Calu3 (cell line): ENCODE measurements around the gene LRTM2. TPM values are rescaled to one million over a fixed set of nuclear protein-coding genes. Genes with fewer than 3 reads are reported as not detected.

Experiments
- BruUV-seq: library from RNA; stranded (reverse); fragments of 400-500 nt; replicated peaks from 2 replicates; lab custom pipeline; 2021; lab: Mats Ljungman, UMichigan
- CTCF ChIA-PET: fragments of 300-600 bp; sonication (Branson Sonifier 250); formaldehyde crosslinking; loops from one replicate; lab custom pipeline; 2022; ENCODE audit warnings: antibody characterized with exemption; lab: Charles Lee
- DNase-seq: peaks from one replicate; pipeline ENCODE4 v3.0.0; 2022
- H3K27ac Mint-ChIP-seq: one replicate; pipeline ENCODE4 v1.8.0; 2022; ENCODE audit warnings: mixed read lengths; ENCODE audit not compliant: unreplicated experiment
- H3K27me3 Mint-ChIP-seq: one replicate; pipeline ENCODE4 v1.8.0; 2022; ENCODE audit warnings: mixed read lengths; ENCODE audit not compliant: unreplicated experiment
- H3K36me3 Mint-ChIP-seq: one replicate; pipeline ENCODE4 v1.8.0; 2022; ENCODE audit warnings: mild to moderate bottlenecking, moderate library complexity, mixed read lengths; ENCODE audit not compliant: insufficient read depth, unreplicated experiment
- H3K4me1 Mint-ChIP-seq: one replicate; pipeline ENCODE4 v1.8.0; 2022; ENCODE audit warnings: mild to moderate bottlenecking, low read depth, mixed read lengths; ENCODE audit not compliant: unreplicated experiment
- H3K4me3 Mint-ChIP-seq: one replicate; pipeline ENCODE4 v1.8.0; 2022; ENCODE audit warnings: mild to moderate bottlenecking, low read depth, moderate library complexity, mixed read lengths; ENCODE audit not compliant: unreplicated experiment
- H3K9me3 Mint-ChIP-seq: one replicate; pipeline ENCODE4 v1.8.0; 2022; ENCODE audit warnings: low read depth, mixed read lengths; ENCODE audit not compliant: unreplicated experiment
- CTCF ChIP-seq: fragments of 200-600 bp; IDR thresholded peaks from one replicate; pipeline ENCODE4 v1.8.0; 2022; ENCODE audit warnings: antibody characterized with exemption; ENCODE audit not compliant: unreplicated experiment
- intact Hi-C: fragments of 100-400 bp; cut with micrococcal nuclease; formaldehyde crosslinking; loops from one replicate; pipeline ENCODE4 v1.10.0; 2022; ENCODE audit not compliant: unreplicated experiment
- total RNA-seq: library from RNA; stranded (reverse); gene quantifications from 2 replicates; pipeline ENCODE4 v1.2.3, GENCODE V29; 2022

Gene LRTM2
- total RNA-seq, 1 experiment from 2014 or later = not detected

- no peak overlapping the region for H3K4me3 Mint-ChIP-seq
- DNase-seq = no peak
- no peaks in the 10 kb centered on the region for H3K36me3 Mint-ChIP-seq
- TF ChIP-seq CTCF = no peak
- no peaks in the 10 kb centered on the region for H3K4me1 Mint-ChIP-seq
- peaks cover 90% of the 10 kb centered on the region for H3K27me3 Mint-ChIP-seq
- H3K9me3 Mint-ChIP-seq = no peaks in the 10 kb centered on the region
- CTCF ChIA-PET = interaction anchor here (0.8 kb wide), 1 partner anchor 64 kb away, joined by 4 read pairs; no protein-coding TSS in a partner anchor
- intact Hi-C loops = no loop called here
- H3K27ac Mint-ChIP-seq = no peak overlapping the region
- BruUV-seq = no TSS peak
Observed at GRCh38 chr12:1876086-1876485, 55.7 kb downstream of the LRTM2 start.

DNA sequence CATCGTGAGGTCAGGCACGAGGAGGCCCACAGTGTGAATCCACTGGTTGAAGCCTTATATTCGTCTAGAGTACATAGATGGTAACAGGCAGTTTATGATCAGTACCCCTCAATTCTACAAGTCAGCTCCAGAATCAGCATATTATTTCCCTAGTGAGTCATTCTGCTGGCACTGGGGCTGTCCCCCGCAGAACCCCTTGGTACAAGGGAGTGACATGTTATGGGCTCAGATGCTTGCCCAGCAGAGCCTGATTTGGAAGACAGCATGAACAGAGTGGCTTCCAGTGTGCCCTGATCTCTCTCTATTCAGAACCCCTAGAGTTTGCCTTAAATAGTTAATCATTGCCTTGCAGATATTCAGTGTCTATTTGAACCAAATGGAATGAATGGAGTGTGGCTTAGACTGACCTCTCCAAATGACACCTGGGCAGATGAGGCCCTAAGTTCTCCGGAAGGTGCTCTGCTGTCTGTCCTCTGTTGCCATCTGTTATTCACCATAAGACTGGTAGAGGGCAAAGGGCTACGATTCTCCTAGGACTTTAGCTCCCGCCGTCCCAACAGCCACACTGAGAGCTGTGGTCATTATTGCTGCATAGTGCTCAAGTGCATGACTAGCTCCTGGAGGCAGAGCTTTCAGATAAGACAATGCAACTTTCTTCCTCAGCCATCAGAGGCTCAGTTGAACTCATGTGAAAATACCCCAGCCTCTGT is 57.0 kb downstream of the LRTM2 start:
- no peaks in the 10 kb centered on the region for H3K9me3 Mint-ChIP-seq
- no peak overlapping the region for H3K4me3 Mint-ChIP-seq
- intact Hi-C loops = no loop called here
- no peaks in the 10 kb centered on the region for H3K4me1 Mint-ChIP-seq
- BruUV-seq = no TSS peak
- no peaks in the 10 kb centered on the region for H3K36me3 Mint-ChIP-seq
- CTCF ChIA-PET = no interaction called here
- DNase-seq = no peak
- no peak overlapping the region for H3K27ac Mint-ChIP-seq
- TF ChIP-seq CTCF = no peak
- H3K27me3 Mint-ChIP-seq = peaks cover 94% of the 10 kb centered on the region

DNA sequence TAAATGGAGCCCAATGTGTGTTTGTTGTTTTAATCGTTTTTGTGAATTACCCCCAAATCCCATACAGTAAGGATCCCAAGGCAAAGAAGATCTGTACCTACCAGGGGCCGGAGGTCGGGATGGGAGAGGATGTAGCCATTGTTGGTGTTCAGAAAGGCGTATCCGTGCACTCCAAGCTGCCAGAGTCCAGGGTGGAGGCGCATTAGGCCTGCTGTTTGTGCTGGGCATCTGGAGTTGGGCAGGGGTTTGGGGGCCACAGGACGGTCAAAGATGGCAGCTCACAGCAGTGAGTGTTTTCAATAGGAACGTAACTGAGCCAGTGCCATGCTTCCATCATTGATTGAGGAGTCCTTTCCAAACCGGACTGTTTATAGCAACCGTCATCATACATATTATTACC is 57.8 kb downstream of the LRTM2 start:
- no TSS peak for BruUV-seq
- DNase-seq = no peak
- H3K27ac Mint-ChIP-seq = no peak overlapping the region
- no peaks in the 10 kb centered on the region for H3K36me3 Mint-ChIP-seq
- CTCF ChIA-PET = no interaction called here
- no peaks in the 10 kb centered on the region for H3K9me3 Mint-ChIP-seq
- intact Hi-C loops = no loop called here
- peaks cover 94% of the 10 kb centered on the region for H3K27me3 Mint-ChIP-seq
- no peak for TF ChIP-seq CTCF
- H3K4me1 Mint-ChIP-seq = no peaks in the 10 kb centered on the region
- no peak overlapping the region for H3K4me3 Mint-ChIP-seq

GRCh38 chr12:1878695-1879094 is 58.3 kb downstream of the LRTM2 start:
- no TSS peak for BruUV-seq
- TF ChIP-seq CTCF = no peak
- no peak overlapping the region for H3K27ac Mint-ChIP-seq
- intact Hi-C loops = no loop called here
- peaks cover 94% of the 10 kb centered on the region for H3K27me3 Mint-ChIP-seq
- no peak overlapping the region for H3K4me3 Mint-ChIP-seq
- DNase-seq = no peak
- no peaks in the 10 kb centered on the region for H3K9me3 Mint-ChIP-seq
- CTCF ChIA-PET = no interaction called here
- H3K4me1 Mint-ChIP-seq = no peaks in the 10 kb centered on the region
- no peaks in the 10 kb centered on the region for H3K36me3 Mint-ChIP-seq
